Central memory CD8-positive, alpha-beta T cell (primary cell): ENCODE measurements around the gene MED12.

Experiments
- ATAC-seq: fragments of 150-1000 bp; cut with Tn5 transposase; replicated peaks from 2 replicates; pipeline ENCODE4 v1.10.0; 2022; ENCODE audit warnings: mild to moderate bottlenecking, moderate FRiP score, moderate number of reproducible peaks; ENCODE audit not compliant: poor library complexity, severe bottlenecking; ENCODE audit errors: extremely low read depth
- DNase-seq, 2 donors: peaks; one replicate each; pipeline ENCODE4 v3.0.0; 2021; ENCODE audit warnings: low spot score in 2 of 2
- H3K27ac Mint-ChIP-seq: one replicate; pipeline ENCODE4 v1.8.0; 2022; ENCODE audit warnings: low read depth, mild to moderate bottlenecking, moderate library complexity, mixed read lengths
- H3K27me3 Mint-ChIP-seq: one replicate; pipeline ENCODE4 v1.8.0; 2022; ENCODE audit warnings: mixed read lengths
- H3K36me3 Mint-ChIP-seq: one replicate; pipeline ENCODE4 v1.8.0; 2022; ENCODE audit warnings: mild to moderate bottlenecking, moderate library complexity, mixed read lengths; ENCODE audit not compliant: insufficient read depth
- H3K4me1 Mint-ChIP-seq: one replicate; pipeline ENCODE4 v1.8.0; 2022; ENCODE audit warnings: mixed read lengths
- H3K4me3 Mint-ChIP-seq: one replicate; pipeline ENCODE4 v1.8.0; 2022; ENCODE audit warnings: mild to moderate bottlenecking, moderate library complexity, mixed read lengths
- H3K9me3 Mint-ChIP-seq: one replicate; pipeline ENCODE4 v1.8.0; 2022; ENCODE audit warnings: mixed read lengths

Gene MED12

DNA sequence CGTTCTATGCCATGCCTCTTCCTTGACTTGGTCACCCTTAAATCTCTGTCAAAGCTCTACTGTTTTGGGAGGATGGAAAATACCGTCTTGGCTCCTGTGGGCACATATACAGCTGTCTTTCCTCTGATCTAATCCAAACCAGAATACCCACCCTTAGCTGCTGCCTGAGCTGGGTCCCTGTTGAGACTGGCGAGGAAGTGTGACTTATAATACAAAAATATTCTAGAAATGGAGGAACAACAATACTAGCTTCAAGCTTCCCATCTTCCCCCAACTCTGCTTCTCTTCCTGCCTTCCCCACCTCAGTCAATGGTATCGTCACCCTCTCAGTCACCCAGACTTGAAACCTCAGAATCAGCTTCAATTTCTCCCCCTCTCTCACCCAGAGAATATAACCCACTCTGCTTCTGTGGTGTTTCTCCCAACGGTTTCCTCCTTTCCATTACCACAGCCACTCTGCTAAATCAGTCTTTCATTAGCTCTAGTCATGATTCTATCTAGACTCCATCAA is 6.4 kb upstream of the MED12 start:
- ATAC-seq (peak; percentile 55), DNase-seq (no peak)
- H3K36me3 Mint-ChIP-seq = peaks cover 45% of the 10 kb centered on the region
- H3K4me1 Mint-ChIP-seq = peaks cover 48% of the 10 kb centered on the region
- H3K27ac Mint-ChIP-seq = peak overlapping the region; percentile 99
- no peaks in the 10 kb centered on the region for H3K27me3 Mint-ChIP-seq
- H3K9me3 Mint-ChIP-seq = no peaks in the 10 kb centered on the region
- peak overlapping the region; percentile 99 for H3K4me3 Mint-ChIP-seq

DNA sequence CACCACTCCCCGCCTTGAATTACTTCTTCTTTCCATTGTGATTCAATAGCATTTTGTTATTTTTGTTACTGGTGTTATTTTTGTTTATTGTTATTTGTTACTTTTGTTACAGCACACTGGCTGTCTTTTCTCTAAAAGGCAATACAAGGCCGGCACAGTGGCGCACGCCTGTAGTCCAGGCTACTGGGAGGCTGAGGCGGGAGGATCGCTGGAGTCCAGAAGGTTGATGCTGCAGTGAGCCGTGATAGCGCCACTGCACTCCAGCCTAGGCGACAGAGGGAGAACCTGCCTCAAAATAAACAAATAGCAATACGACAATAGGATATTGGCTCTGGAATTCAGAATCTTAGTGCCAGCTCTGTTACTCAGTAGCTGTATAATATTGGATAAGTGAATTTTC is 1.0 kb upstream of the MED12 start:
- Mint-ChIP-seq H3K36me3 (peaks cover 11% of the 10 kb centered on the region), H3K27ac (no peak overlapping the region), H3K9me3 (no peaks in the 10 kb centered on the region), H3K4me3 (peak overlapping the region; percentile 23), H3K4me1 (peaks cover 24% of the 10 kb centered on the region), H3K27me3 (no peaks in the 10 kb centered on the region)
- ATAC-seq (no peak), DNase-seq (no peak)

DNA sequence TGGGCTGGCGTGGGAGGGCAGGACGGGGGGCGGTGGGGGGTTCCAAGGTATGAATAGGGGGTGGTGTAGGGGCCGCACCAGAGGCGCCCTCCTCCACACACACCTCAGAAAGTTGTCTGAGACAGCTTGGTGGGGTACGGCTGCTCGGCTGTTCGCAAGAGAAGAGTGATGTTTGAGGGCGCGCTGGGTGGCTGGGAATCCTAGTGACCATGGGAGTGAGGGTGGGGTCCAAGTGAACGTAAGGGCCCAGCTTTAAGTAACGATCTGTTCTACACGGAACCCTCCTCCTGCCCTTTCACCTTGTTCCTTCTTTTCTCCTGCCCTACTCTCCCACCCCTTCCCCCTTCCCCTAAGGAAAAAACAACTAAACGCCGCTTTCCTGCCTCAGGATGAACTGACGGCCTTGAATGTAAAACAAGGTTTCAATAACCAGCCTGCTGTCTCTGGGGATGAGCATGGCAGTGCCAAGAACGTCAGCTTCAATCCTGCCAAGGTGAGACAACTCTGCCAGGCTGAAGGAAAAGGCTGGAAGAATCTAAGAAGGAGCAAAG is 664 bp downstream of the MED12 start:
- peak; percentile 41 for ATAC-seq

DNA sequence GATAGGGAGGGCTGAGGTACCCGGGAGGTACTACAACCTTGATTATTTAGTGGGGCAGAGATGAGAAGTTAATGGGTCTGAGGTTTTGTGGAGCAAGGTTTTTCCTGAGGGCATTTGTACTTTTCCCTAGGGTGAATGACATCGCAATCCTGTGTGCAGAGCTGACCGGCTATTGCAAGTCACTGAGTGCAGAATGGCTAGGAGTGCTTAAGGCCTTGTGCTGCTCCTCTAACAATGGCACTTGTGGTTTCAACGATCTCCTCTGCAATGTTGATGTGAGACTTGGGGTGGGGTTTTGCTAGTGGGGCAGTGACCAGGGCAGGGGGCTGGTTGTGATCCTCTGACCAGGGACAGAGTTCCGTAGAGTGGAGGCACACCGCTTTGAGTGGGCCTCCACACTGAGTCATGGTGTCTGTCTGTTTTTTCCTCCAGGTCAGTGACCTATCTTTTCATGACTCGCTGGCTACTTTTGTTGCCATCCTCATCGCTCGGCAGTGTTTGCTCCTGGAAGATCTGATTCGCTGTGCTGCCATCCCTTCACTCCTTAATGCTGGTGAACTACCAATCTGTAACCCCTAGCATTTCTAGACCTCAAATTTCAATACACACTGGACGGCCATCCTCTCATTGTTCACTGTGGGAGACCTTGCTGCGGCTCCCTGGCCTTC is 9.9 kb downstream of the MED12 start:
- Mint-ChIP-seq H3K36me3 (peaks cover 48% of the 10 kb centered on the region), H3K9me3 (no peaks in the 10 kb centered on the region), H3K4me3 (no peak overlapping the region), H3K4me1 (peaks cover 21% of the 10 kb centered on the region), H3K27me3 (no peaks in the 10 kb centered on the region), H3K27ac (peak overlapping the region; percentile 30)
- DNase-seq (no peak), ATAC-seq (no peak)

More for the DNA sequence above, 664 bp downstream of the MED12 start:
- Mint-ChIP-seq H3K27ac (peak overlapping the region; percentile 91), H3K4me3 (peak overlapping the region; percentile 84), H3K36me3 (peaks cover 25% of the 10 kb centered on the region), H3K27me3 (no peaks in the 10 kb centered on the region), H3K4me1 (peaks cover 29% of the 10 kb centered on the region), H3K9me3 (no peaks in the 10 kb centered on the region)
- DNase-seq = no peak

DNA sequence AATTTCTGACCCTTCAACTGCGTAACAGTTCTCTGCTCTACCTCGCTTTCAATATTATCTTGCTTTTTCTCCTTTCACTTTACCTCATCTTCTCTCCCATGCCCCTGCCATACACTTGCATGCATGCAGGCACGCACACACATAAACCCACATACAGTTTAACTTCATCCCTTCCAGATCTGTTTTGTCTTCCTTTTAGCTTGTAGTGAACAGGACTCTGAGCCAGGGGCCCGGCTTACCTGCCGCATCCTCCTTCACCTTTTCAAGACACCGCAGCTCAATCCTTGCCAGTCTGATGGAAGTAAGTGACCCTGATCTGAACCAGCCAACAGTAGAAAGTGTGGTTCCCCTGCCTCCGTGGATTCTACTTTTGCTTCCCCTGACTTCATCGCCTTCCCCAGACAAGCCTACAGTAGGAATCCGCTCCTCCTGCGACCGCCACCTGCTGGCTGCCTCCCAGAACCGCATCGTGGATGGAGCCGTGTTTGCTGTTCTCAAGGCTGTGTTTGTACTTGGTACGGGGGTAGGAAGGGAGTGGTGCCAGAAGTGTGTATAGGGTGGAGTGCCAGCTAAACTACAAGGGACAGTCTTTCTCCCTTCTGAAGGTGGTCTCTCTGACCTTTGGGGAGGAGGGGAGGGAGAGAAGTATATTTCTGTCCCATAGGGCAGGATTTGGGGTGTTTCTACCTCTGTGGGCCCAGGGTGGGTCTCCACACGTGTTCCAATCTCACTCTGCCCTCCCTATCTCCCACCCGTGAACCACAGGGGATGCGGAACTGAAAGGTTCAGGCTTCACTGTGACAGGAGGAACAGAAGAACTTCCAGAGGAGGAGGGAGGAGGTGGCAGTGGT is 10.7 kb downstream of the MED12 start:
- peaks cover 19% of the 10 kb centered on the region for H3K4me1 Mint-ChIP-seq
- peak overlapping the region; percentile 86 for H3K27ac Mint-ChIP-seq
- H3K27me3 Mint-ChIP-seq = no peaks in the 10 kb centered on the region
- no peak overlapping the region for H3K4me3 Mint-ChIP-seq
- peaks cover 43% of the 10 kb centered on the region for H3K36me3 Mint-ChIP-seq
- peak; percentile 94 for ATAC-seq
- H3K9me3 Mint-ChIP-seq = no peaks in the 10 kb centered on the region
- peak; percentile 61 to 72 for DNase-seq

DNA sequence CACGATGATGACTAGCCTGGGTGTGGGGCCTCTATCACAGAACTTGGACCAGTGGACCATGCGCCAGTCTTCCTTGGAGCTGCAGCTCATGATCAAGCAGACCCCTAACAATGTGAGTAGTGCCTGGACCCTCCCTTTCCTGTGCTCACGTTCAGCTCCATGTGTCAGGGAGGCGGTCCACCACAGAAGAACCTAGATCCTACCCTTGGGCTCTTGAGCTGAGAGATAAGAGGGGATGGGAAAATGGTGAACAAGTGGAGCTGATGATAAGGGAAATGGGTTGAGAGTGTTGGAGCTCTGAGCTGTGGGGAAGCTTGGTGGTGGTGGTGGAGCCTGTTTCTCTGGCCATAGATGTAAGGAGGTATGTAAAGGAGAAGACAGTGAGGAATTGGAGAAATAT is 13.1 kb downstream of the MED12 start:
- H3K9me3 Mint-ChIP-seq = no peaks in the 10 kb centered on the region
- no peak overlapping the region for H3K27ac Mint-ChIP-seq
- peaks cover 49% of the 10 kb centered on the region for H3K36me3 Mint-ChIP-seq
- no peak overlapping the region for H3K4me3 Mint-ChIP-seq
- H3K27me3 Mint-ChIP-seq = no peaks in the 10 kb centered on the region
- peaks cover 15% of the 10 kb centered on the region for H3K4me1 Mint-ChIP-seq
- DNase-seq (no peak), ATAC-seq (no peak)

DNA sequence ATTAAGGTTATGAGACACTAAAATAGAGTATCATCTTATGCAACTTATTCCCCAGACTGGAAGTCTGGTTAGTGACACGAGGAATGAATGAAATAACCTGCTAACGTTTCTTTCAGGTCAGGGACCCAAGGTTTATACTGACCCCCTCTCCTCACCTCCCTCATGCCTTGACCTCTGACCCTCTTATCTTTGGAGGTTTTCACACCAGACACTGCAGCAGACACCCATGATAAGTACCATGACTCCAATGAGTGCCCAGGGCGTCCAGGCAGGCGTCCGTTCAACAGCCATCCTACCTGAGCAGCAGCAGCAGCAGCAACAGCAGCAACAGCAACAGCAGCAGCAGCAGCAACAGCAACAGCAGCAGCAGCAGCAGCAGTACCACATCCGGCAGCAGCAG is 22.0 kb downstream of the MED12 start:
- no peak overlapping the region for H3K4me3 Mint-ChIP-seq
- ATAC-seq (no peak), DNase-seq (no peak)
- H3K36me3 Mint-ChIP-seq = peaks cover 32% of the 10 kb centered on the region
- no peaks in the 10 kb centered on the region for H3K4me1 Mint-ChIP-seq
- no peaks in the 10 kb centered on the region for H3K9me3 Mint-ChIP-seq
- no peak overlapping the region for H3K27ac Mint-ChIP-seq
- H3K27me3 Mint-ChIP-seq = no peaks in the 10 kb centered on the region

DNA sequence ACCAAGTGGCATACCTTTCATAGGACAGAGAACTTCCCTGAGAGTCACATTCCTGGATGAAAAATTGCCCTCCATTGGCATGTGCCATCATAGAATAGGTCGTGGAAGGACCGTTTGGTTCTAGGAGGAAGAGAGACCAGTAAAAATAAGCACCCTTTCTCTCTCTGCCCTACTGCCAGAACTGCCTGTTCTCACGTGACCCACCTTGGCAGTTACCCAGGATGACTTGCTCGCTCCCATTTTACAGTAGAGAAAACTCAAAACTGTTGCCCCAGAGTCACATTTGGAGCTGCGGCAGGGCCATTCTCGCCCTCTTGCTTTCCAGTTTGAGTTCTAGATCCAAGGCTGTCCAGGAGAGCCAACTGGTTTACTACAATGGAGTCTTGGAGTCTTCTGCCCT is 25.1 kb downstream of the MED12 start:
- Mint-ChIP-seq H3K36me3 (peaks cover 27% of the 10 kb centered on the region), H3K9me3 (no peaks in the 10 kb centered on the region), H3K27me3 (no peaks in the 10 kb centered on the region), H3K4me1 (peaks cover 7% of the 10 kb centered on the region), H3K4me3 (no peak overlapping the region), H3K27ac (no peak overlapping the region)
- DNase-seq = no peak
- ATAC-seq = no peak

DNA sequence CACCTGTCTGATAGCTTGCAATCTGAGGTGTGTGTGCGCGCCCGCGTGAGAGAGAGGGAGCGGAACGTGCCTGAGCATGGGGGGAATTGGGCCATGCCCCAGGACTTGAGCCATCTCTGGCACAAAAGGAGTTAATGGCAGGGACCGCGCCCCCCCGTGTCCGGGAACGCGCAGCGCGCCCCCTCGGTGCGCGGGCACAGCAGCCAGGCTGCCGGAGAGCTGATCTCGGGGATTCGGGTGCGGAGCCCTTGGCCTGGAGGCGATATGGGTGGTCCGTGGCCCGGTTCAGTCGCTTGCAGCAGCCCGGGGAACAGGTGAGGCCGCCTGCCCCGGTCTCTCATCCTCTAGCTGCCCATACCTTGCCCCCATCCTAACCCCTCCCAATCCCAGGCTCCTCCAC is 26.3 kb downstream of the MED12 start, which contains the start of gene NLGN3:
Gene NLGN3, plus strand, starts transcription at position 191 of the 400 bp plus-strand sequence. CDS start 2,909 bp downstream, outside the sequence.
- Mint-ChIP-seq H3K4me3 (no peak within 1 kb of the TSS), H3K27ac (peak within 1 kb of the TSS; percentile 25), H3K4me1 (peaks cover 7% of the 10 kb centered on the region)

DNA sequence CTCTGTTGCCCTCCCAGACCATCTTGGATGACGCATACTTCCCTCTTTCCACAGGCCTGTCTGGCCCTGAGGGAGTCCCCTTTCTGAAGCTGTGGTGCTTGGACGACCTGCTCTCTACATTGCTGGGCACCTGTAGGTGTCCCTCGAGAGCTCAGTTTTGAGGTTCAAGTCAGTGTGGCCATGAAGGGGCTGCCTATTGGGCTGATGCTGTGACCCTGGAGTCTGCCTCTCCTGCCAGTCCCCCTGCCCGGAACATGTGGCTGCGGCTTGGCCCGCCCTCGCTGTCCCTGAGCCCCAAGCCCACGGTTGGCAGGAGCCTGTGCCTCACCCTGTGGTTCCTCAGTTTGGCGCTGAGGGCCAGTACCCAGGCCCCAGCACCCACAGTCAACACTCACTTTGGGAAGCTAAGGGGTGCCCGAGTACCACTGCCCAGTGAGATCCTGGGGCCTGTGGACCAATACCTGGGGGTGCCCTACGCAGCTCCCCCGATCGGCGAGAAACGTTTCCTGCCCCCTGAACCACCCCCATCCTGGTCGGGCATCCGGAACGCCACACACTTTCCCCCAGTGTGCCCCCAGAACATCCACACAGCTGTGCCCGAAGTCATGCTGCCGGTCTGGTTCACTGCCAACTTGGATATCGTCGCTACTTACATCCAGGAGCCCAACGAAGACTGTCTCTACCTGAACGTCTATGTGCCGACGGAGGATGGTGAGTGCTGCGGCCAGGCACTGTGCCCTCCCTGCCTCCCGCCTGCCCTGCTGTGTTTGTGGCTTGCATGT is 29.3 kb downstream of the MED12 start:
- Mint-ChIP-seq H3K4me3 (no peak overlapping the region), H3K27me3 (no peaks in the 10 kb centered on the region), H3K9me3 (no peaks in the 10 kb centered on the region), H3K27ac (no peak overlapping the region), H3K36me3 (peaks cover 13% of the 10 kb centered on the region), H3K4me1 (peaks cover 10% of the 10 kb centered on the region)
- ATAC-seq (no peak), DNase-seq (no peak)

More for the DNA sequence above, 26.3 kb downstream of the MED12 start, which contains the start of gene NLGN3:
- Mint-ChIP-seq H3K36me3 (peaks cover 23% of the 10 kb centered on the region), H3K27me3 (no peaks in the 10 kb centered on the region), H3K9me3 (no peaks in the 10 kb centered on the region)
- no peak for ATAC-seq
- DNase-seq = no peak

DNA sequence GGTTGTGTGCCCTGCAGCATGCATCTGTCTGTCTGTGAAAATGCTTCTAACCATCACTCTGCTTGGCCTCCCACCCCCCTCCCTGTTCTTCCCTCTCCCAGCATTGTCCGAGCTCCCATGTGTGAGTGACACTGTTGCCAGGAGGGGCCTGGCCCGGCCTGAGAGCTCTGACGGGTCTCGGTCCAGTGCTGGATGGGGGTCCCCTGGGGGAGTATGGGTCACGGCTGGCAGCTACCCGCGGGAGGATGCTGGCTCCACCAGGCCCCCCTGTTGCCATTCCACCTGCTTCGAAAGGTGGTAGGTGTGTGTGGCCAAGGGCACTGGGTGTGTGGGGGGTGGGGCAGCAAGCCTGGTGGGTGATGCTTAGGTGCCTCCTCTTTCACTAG is 29.9 kb downstream of the MED12 start:
- DNase-seq (no peak), ATAC-seq (no peak)
- Mint-ChIP-seq H3K27me3 (no peaks in the 10 kb centered on the region), H3K36me3 (peaks cover 10% of the 10 kb centered on the region), H3K4me3 (no peak overlapping the region), H3K27ac (no peak overlapping the region), H3K4me1 (peaks cover 12% of the 10 kb centered on the region), H3K9me3 (no peaks in the 10 kb centered on the region)

DNA sequence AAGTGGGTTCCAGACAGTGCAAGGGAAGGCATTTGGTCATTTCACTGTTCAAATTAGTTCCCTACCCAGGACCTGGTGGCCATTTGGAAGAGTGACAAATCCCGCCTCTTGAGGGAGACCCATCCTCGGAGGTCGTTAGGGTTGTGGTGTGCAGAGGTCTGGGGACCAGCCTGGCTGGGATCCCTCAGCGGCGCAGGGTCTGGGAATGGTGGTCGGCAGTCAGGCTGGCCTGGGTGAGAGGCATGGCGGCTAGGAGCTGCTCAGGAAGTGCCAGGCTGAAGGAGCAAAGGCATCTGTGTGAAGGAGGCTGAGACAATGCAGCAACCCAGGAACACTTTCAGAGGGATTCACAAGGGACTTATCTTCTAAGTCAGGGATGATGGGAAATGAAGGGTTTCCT is 33.0 kb downstream of the MED12 start:
- H3K36me3 Mint-ChIP-seq = peaks cover 5% of the 10 kb centered on the region
- ATAC-seq = no peak
- H3K27me3 Mint-ChIP-seq = no peaks in the 10 kb centered on the region
- DNase-seq = no peak
- H3K4me3 Mint-ChIP-seq = no peak overlapping the region
- no peaks in the 10 kb centered on the region for H3K9me3 Mint-ChIP-seq
- H3K4me1 Mint-ChIP-seq = peaks cover 17% of the 10 kb centered on the region
- H3K27ac Mint-ChIP-seq = no peak overlapping the region
